ENCODE measurements around the gene KIN. TPM values are rescaled to one million over a fixed set of nuclear protein-coding genes. Genes with fewer than 3 reads are reported as not detected.
A peak's percentile ranks its signal among the peaks of the same experiment; 100 is the strongest.

Gene KIN
- total and polyA plus RNA-seq, 11 donors, result 2.5 to 10.7 (median 5.7) TPM

DNA sequence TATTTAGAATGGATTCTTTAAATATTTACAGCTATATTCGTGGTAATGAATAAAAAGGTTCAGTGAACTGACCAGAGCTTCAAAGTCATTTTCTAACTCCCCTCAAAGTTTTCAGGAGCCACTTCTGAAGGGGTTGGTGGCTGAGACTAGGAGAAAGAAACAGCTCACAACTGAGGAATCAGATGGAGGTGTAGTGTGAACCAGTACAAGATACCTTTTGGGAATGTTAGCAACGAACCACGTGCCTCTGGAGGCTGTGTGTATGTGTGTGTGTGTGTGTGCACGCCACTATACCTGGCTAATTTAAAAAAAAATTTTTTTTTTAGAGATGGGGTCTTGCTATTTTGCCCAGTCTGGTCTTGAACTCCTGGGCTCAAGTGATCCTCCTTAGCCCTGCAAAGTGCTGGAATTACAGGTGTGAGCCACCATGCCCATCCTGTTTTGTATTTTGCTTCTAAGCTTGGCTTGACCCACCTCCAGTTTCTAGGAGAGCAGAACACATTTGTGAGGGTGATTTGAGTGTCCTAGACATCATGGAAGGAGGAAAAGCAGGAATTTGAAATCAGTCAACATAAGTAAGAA, 21.0 kb upstream of the KIN start:
- Histone ChIP-seq H3K9me3 (no peaks in the 10 kb centered on the region), H3K36me3 (peaks cover 0 to 59% (median 54%) of the 10 kb centered on the region in 9 donors), H3K4me3 (no peak overlapping the region), H3K27me3 (no peaks in the 10 kb centered on the region), H3K27ac (no peak overlapping the region), H3K4me1 (peaks cover 0 to 14% (median 3%) of the 10 kb centered on the region in 12 donors)
- ATAC-seq, result no peak
- TF ChIP-seq, protein P1, sequence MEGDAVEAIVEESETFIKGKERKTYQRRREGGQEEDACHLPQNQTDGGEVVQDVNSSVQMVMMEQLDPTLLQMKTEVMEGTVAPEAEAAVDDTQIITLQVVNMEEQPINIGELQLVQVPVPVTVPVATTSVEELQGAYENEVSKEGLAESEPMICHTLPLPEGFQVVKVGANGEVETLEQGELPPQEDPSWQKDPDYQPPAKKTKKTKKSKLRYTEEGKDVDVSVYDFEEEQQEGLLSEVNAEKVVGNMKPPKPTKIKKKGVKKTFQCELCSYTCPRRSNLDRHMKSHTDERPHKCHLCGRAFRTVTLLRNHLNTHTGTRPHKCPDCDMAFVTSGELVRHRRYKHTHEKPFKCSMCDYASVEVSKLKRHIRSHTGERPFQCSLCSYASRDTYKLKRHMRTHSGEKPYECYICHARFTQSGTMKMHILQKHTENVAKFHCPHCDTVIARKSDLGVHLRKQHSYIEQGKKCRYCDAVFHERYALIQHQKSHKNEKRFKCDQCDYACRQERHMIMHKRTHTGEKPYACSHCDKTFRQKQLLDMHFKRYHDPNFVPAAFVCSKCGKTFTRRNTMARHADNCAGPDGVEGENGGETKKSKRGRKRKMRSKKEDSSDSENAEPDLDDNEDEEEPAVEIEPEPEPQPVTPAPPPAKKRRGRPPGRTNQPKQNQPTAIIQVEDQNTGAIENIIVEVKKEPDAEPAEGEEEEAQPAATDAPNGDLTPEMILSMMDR (IDR thresholded peaks at IDR 0.05), result no peak
- TF ChIP-seq POLR2A (IDR thresholded peaks at IDR 0.05), result no peak
- intact Hi-C loops (cut with DNase I), result no loop called here
- DNase-seq, result no peak
- 54 to 80% (median 73%) methylated on average over 4 of the region's 4 CpGs for WGBS, 4 donors

DNA sequence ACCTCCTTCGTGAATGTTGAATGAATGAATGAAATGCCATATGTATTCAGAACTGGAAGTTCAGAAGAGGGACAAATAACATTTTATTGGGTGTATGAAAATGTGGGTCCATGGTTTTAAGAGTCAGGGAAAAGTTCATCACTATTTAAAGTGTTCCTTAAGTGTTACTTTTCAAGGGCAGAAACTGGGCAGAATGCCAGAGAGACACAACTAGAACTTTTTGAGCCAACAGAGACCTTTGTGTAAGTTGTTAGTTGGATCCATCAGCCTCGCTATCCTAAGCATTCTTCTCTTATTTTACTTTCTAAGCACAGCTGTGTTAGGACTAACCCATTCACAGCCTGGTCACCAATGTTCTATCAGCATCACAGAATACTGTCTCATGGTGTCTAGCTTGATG, 16.9 kb upstream of the KIN start:
- Histone ChIP-seq H3K36me3 (peaks cover 0 to 98% (median 94%) of the 10 kb centered on the region in 9 donors), H3K4me3 (no peak overlapping the region), H3K4me1 (peaks cover 0 to 17% (median 4%) of the 10 kb centered on the region in 12 donors), H3K9me3 (no peaks in the 10 kb centered on the region), H3K27ac (peak overlapping the region in 2 of 12 donors; percentile 5 to 13), H3K27me3 (no peaks in the 10 kb centered on the region)
- intact Hi-C loops (cut with DNase I), result no loop called here
- ATAC-seq (peak in 3 of 4 donors; percentile 9 to 25 (median 22)), DNase-seq (no peak)
- WGBS, 4 donors, result 35 to 55% (median 46%) methylated on average over 2 of the region's 2 CpGs
- TF ChIP-seq, protein P1 (IDR thresholded peaks at IDR 0.05), result no peak
- TF ChIP-seq POLR2A (IDR thresholded peaks at IDR 0.05), result no peak

DNA sequence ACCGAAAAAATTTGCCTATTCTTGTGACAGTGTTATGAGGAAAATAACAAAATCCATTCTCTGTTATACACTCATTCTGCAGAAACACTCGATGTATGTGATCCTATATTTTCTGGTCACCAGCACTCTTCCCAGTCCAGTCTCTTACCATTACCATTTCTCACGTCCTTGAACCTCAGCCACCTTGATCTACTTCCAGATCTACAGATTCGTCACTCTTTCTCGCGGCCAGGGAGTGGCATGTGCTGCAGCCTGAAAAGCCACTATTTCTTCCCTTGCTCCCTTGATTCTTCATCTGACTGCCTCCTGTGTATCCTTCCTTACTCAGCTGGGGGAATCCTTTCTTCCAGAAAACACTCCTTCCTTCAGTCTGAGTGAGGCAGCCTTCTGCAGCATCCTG, 16.4 kb upstream of the KIN start:
- H3K36me3 ChIP-seq, result peaks cover 0 to 100% (median 98%) of the 10 kb centered on the region in 9 donors

DNA sequence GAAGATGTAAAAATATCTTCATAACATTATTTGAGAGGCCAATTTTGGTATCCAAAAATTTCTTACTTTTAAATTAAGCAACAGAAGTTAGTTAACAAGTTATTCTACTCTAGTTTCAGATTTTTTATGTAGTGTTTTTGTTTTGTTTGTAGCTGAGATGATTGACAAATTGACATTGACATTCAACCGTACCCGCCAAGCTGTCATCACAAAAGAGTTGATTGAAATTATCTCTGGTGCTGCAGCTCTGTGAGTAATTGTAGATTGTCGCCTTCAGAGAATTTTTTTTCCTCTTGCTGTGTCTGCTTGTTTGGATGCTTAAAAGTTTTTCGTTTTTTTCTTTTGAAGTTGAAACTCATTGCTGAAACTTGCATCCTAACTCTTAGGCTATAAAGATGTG, 14.8 kb upstream of the KIN start:
- H3K27ac ChIP-seq, result no peak overlapping the region
- intact Hi-C loops (cut with DNase I), result no loop called here
- no peak for ATAC-seq
- H3K4me3 ChIP-seq, result no peak overlapping the region
- no peak for TF ChIP-seq POLR2A (IDR thresholded peaks at IDR 0.05)
- TF ChIP-seq, protein P1 (IDR thresholded peaks at IDR 0.05), result no peak
- no peaks in the 10 kb centered on the region for H3K27me3 ChIP-seq
- H3K4me1 ChIP-seq, result peaks cover 0 to 24% (median 9%) of the 10 kb centered on the region in 12 donors
- no peaks in the 10 kb centered on the region for H3K9me3 ChIP-seq
- 60 to 68% (median 67%) methylated on average over 4 of the region's 4 CpGs for WGBS, 4 donors
- no peak for DNase-seq
- H3K36me3 ChIP-seq, result peaks cover 0 to 100% (median 98%) of the 10 kb centered on the region in 9 donors

More for the DNA sequence above, 16.4 kb upstream of the KIN start:
- peaks cover 0 to 17% (median 4%) of the 10 kb centered on the region in 12 donors for H3K4me1 ChIP-seq
- H3K9me3 ChIP-seq, result no peaks in the 10 kb centered on the region
- ATAC-seq (peak in 1 of 4 donors; percentile 27), DNase-seq (no peak)
- intact Hi-C loops (cut with DNase I), result no loop called here
- no peak overlapping the region for H3K4me3 ChIP-seq
- H3K27me3 ChIP-seq, result no peaks in the 10 kb centered on the region
- no peak for TF ChIP-seq POLR2A (IDR thresholded peaks at IDR 0.05)
- TF ChIP-seq, protein P1 (IDR thresholded peaks at IDR 0.05), result no peak
- peak overlapping the region in 2 of 12 donors; percentile 5 to 13 for H3K27ac ChIP-seq
- WGBS, 4 donors, result 62 to 83% (median 75%) methylated on average over 6 of the region's 6 CpGs

All from heart left ventricle (tissue), 16 donors.